ENCODE measurements around the gene ADAMTS2.

ADAMTS2 gene

DNA sequence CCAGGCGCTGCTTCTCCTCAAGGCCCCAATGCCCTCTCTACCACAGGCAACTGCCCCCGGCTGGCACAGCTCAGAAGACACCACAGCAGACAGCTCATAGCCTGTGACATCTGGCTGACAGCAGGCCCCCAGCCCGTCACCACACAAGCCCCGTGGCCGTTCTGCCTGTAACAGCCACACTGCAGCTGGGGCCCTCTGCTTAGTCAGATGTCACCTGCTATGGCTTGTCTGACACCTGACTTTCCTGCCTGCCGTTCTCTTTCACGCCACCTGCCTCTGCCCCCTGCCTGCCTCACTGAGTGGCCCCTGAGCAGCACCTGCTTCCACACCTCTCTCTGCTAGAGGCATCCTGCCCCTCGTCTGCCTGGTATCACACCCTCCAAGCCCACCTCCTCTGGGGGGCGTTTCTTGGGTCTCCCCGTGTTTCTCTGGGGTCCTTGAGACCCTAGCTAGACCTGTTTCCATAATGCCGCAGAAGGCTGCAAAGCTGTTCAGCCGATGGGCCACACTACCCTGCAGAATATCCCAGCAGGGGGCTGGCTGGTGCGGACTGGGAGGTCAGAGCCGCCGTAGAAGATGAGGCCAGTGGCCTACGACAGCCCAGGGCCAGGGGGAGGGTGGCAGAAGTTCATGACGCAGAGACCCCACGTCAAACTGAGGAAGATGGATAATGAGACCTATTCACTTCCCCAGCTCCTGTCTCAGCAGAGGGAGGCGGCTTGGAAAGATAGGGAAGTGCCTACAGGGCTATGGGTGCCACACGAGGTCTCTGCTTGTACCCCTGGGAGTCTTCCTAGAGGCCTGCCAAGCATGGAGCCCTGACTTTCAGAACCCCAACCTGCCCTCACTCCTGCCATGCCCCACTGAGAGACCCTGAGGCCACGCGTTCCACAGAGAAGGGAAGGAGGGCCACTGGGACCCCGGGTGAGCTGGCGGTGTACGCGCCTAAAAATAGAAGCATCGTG, 190.0 kb downstream of the ADAMTS2 start:
- no peak overlapping the region for H3K27ac ChIP-seq
- TF ChIP-seq, protein P1, sequence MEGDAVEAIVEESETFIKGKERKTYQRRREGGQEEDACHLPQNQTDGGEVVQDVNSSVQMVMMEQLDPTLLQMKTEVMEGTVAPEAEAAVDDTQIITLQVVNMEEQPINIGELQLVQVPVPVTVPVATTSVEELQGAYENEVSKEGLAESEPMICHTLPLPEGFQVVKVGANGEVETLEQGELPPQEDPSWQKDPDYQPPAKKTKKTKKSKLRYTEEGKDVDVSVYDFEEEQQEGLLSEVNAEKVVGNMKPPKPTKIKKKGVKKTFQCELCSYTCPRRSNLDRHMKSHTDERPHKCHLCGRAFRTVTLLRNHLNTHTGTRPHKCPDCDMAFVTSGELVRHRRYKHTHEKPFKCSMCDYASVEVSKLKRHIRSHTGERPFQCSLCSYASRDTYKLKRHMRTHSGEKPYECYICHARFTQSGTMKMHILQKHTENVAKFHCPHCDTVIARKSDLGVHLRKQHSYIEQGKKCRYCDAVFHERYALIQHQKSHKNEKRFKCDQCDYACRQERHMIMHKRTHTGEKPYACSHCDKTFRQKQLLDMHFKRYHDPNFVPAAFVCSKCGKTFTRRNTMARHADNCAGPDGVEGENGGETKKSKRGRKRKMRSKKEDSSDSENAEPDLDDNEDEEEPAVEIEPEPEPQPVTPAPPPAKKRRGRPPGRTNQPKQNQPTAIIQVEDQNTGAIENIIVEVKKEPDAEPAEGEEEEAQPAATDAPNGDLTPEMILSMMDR (conservative IDR thresholded peaks at IDR 0.05), result no peak
- no peak for TF ChIP-seq ZFX (IDR thresholded peaks at IDR 0.05)

GRCh38 chr5:179154346-179154990, 190.8 kb downstream of the ADAMTS2 start:
- TF ChIP-seq ZFX (IDR thresholded peaks at IDR 0.05), result no peak
- TF ChIP-seq, protein P1 (conservative IDR thresholded peaks at IDR 0.05), result no peak
- no peak overlapping the region for H3K27ac ChIP-seq

- TF ChIP-seq, protein P1 (conservative IDR thresholded peaks at IDR 0.05), result no peak
- TF ChIP-seq ZFX (IDR thresholded peaks at IDR 0.05), result no peak
- no peak overlapping the region for H3K27ac ChIP-seq
Observed at GRCh38 chr5:179153921-179154345, 191.3 kb downstream of the ADAMTS2 start.

DNA sequence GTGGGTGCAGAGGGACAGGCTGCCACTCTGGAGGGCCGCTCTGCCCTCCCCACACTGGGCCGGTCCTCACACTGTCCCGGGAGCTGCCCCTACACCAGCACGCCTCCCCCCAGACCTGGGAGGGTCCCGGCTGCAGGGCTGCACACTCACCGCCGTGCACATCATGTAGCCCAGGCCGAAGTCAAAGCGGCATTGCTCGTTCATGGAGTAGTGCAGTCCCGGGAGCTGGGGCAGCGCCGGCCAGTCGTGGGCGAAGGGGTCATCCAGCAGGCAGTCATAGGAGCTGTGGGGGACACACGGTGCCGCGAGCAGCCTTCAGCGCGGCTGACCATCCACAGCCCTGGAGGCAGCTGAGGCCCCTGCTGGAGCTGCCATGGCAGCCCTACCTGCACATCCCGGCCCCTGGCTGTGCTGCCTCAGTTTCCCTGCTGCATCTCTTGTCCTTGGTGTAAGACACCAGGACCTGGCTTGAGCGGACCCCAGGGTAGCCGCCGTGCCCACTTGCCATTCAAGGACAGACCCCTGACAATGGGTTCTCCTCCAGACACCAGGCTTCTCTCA, 191.8 kb downstream of the ADAMTS2 start:
- TF ChIP-seq ZFX (IDR thresholded peaks at IDR 0.05), result no peak
- TF ChIP-seq, protein P1 (conservative IDR thresholded peaks at IDR 0.05), result no peak
- H3K27ac ChIP-seq, result no peak overlapping the region

DNA sequence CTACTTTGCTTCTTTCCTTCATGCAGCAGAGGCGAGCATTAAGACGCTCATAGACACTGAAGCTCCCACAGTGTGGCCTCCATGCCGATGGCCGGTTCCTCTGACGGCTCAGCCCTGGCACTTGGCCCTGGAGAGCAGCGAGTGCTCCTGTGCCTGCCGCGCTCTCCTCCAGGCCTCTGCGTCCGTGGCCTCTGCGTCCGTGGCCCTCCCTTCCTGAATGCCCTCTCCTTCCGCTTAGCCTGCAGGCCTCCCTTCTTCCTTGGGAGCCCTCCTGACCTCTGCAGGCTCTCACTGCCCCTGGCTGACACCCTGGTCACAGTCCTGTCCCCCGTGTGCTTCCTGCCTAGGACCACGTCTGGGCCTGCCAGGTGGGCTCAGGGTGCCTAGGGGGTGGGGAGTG, 192.3 kb downstream of the ADAMTS2 start:
- no peak for TF ChIP-seq ZFX (IDR thresholded peaks at IDR 0.05)
- TF ChIP-seq, protein P1 (conservative IDR thresholded peaks at IDR 0.05), result no peak
- no peak overlapping the region for H3K27ac ChIP-seq

DNA sequence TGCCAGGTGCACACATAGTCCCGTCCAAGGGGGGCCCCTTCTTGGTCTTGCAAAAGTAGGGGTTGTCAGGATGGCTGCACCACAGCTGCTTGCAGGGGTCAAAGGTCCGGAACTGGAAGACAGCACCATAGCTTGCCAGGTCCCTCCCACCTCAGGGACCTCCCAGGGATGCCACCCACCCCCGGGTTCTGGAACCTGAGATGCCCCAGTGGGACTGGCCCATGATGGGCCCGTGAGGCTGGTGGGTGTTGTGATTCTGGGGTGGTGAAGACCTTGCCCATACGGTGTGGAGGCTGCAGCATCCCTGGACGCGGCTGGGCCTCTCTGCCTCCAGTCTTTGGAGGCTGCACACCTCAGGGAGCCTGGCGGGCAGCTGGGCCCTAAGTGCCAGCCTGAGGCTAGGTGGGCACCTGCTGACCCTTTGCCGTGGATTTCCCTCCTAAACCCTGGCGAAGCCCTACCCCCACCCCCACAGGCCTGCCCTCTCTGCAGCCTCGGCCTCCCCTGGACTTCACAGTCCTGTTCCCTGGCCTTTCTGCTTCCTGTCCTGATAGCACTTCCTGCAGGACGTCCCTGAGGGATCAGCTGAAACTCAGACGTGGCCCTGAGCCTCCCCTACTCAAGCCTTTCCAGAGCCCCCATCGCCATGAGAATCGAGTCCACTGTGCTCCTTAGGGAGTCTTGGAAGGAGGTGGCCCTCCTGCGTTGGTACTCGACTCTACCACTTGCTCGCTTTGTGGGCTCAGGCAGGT, 192.9 kb downstream of the ADAMTS2 start:
- TF ChIP-seq ZFX (IDR thresholded peaks at IDR 0.05), result no peak
- TF ChIP-seq, protein P1 (conservative IDR thresholded peaks at IDR 0.05), result no peak
- no peak overlapping the region for H3K27ac ChIP-seq
